IMR-90 (cell line): Measurements from ENCODE around the gene OR2F1. TPM values are rescaled to one million over a fixed set of nuclear protein-coding genes. Genes with fewer than 3 reads are reported as not detected.
"Not testable (repeated sequence)": the region's sequence is repeated elsewhere in the genome, so short reads cannot be mapped to it uniquely, and the experiment has no call there.

ENCODE experiments used
- ATAC-seq: fragments of 200-7000 bp; cut with Tn5 transposase; 2 replicates; pipeline ENCODE4 v1.9.1; 2020; ENCODE audit warnings: low read depth, mild to moderate bottlenecking, moderate library complexity
- BruUV-seq: library from RNA; stranded (reverse); fragments of 400-500 nt; replicated peaks from 2 replicates; lab custom pipeline; 2021; lab: Mats Ljungman, UMichigan
- CTCF ChIA-PET: fragments of 300-600 bp; formaldehyde crosslinking; extraction: SDS; loops from one replicate; lab custom pipeline; 2021; ENCODE audit warnings: antibody characterized with exemption; lab: Yijun Ruan, JAX
- POLR2A ChIA-PET: fragments of 300-600 bp; sonication (Branson Sonifier 250); formaldehyde crosslinking; loops from one replicate; lab custom pipeline; 2022; ENCODE audit warnings: antibody characterized with exemption; ENCODE audit not compliant: unreplicated experiment; lab: Charles Lee
- DNase-seq: peaks from one replicate; pipeline ENCODE4 v3.0.0; 2013
- H2AFZ ChIP-seq: replicated peaks from 2 replicates; pipeline ENCODE3; 2013; ENCODE audit warnings: low read length, mild to moderate bottlenecking; ENCODE audit not compliant: poor library complexity
- H2AK5ac ChIP-seq: 2 replicates; pipeline ENCODE4 v1.6.1; 2013; ENCODE audit warnings: low read depth, low read length, inconsistent platforms
- H2AK9ac ChIP-seq: replicated peaks from 2 replicates; pipeline ENCODE3; 2013; ENCODE audit warnings: mild to moderate bottlenecking, low read depth, low read length, moderate library complexity; ENCODE audit not compliant: poor library complexity
- H2BK120ac ChIP-seq: 2 replicates; pipeline ENCODE4 v1.6.1; 2013; ENCODE audit warnings: low read depth, low read length, inconsistent platforms
- H2BK15ac ChIP-seq: 3 replicates; pipeline ENCODE4 v1.6.1; 2013; ENCODE audit warnings: low read depth, low read length, inconsistent platforms
- H2BK20ac ChIP-seq: 2 replicates; pipeline ENCODE4 v1.6.1; 2013; ENCODE audit warnings: low read depth, mild to moderate bottlenecking, inconsistent platforms, low read length, moderate library complexity
- H2BK5ac ChIP-seq: 2 replicates; pipeline ENCODE4 v1.6.1; 2013; ENCODE audit warnings: mild to moderate bottlenecking, low read depth, low read length, inconsistent platforms; ENCODE audit not compliant: poor library complexity, severe bottlenecking
- H3K14ac ChIP-seq: replicated peaks from 2 replicates; pipeline ENCODE4 v1.6.1; 2013; ENCODE audit warnings: low read depth, low read length, inconsistent platforms
- H3K18ac ChIP-seq: 2 replicates; pipeline ENCODE4 v1.6.1; 2013; ENCODE audit warnings: low read depth, low read length, control low read depth
- H3K23ac ChIP-seq: 2 replicates; pipeline ENCODE4 v1.6.1; 2013; ENCODE audit warnings: low read depth, low read length, inconsistent platforms
- H3K27ac ChIP-seq: 2 replicates; pipeline ENCODE4 v1.5.1; 2013; ENCODE audit warnings: mild to moderate bottlenecking, control low read depth, low read length; ENCODE audit not compliant: insufficient read depth
- H3K27me3 ChIP-seq: 2 replicates; pipeline ENCODE4 v1.6.1; 2013; ENCODE audit warnings: low read length; ENCODE audit not compliant: control insufficient read depth, insufficient read depth
- H3K36me3 ChIP-seq: 2 replicates; pipeline ENCODE4 v1.6.1; 2013; ENCODE audit warnings: low read length, mixed read lengths; ENCODE audit not compliant: control insufficient read depth, insufficient read depth
- H3K4ac ChIP-seq: 2 replicates; pipeline ENCODE4 v1.6.1; 2013; ENCODE audit warnings: low read depth, low read length, inconsistent platforms
- H3K4me1 ChIP-seq: 2 replicates; pipeline ENCODE4 v1.6.1; 2013; ENCODE audit warnings: low read length, mixed read lengths; ENCODE audit not compliant: control insufficient read depth, insufficient read depth
- H3K4me2 ChIP-seq: 2 replicates; pipeline ENCODE4 v1.6.1; 2013; ENCODE audit warnings: low read depth, mild to moderate bottlenecking, control low read depth, low read length, moderate library complexity
- H3K4me3 ChIP-seq: 2 replicates; pipeline ENCODE4 v1.5.1; 2013; ENCODE audit warnings: low read depth, mild to moderate bottlenecking, control low read depth, low read length, moderate library complexity; ENCODE audit not compliant: insufficient read depth
- H3K56ac ChIP-seq: 2 replicates; pipeline ENCODE4 v1.6.1; 2013; ENCODE audit warnings: low read length, inconsistent platforms; ENCODE audit not compliant: insufficient read depth; ENCODE audit errors: extremely low read depth
- H3K79me1 ChIP-seq, 2 experiments: 2 replicates each; pipeline ENCODE4 v1.6.1; 2013; ENCODE audit warnings: low read length in 2 of 2, inconsistent platforms in 1 of 2, low read depth in 1 of 2
- H3K9ac ChIP-seq: 2 replicates; pipeline ENCODE4 v1.6.1; 2013; ENCODE audit warnings: low read depth, low read length, control low read depth
- H3K9me1 ChIP-seq: 2 replicates; pipeline ENCODE4 v1.6.1; 2013; ENCODE audit warnings: low read length, inconsistent platforms; ENCODE audit not compliant: insufficient read depth
- H3K9me3 ChIP-seq: 2 replicates; pipeline ENCODE4 v1.6.1; 2013; ENCODE audit warnings: low read length; ENCODE audit not compliant: control insufficient read depth, insufficient read depth
- H4K20me1 ChIP-seq: 2 replicates; pipeline ENCODE4 v1.6.1; 2013; ENCODE audit warnings: low read length, inconsistent platforms; ENCODE audit not compliant: insufficient read depth
- H4K5ac ChIP-seq: 2 replicates; pipeline ENCODE4 v1.6.1; 2013; ENCODE audit warnings: mild to moderate bottlenecking, low read depth, low read length, control low read depth
- H4K8ac ChIP-seq, 2 experiments: 2 replicates each; pipeline ENCODE4 v1.6.1; 2013; ENCODE audit warnings: low read depth in 2 of 2, low read length in 2 of 2, control low read depth in 1 of 2, inconsistent platforms in 1 of 2
- H4K91ac ChIP-seq: 2 replicates; pipeline ENCODE4 v1.6.1; 2013; ENCODE audit warnings: low read depth, low read length, inconsistent platforms; ENCODE audit not compliant: insufficient read depth
- BHLHE40 ChIP-seq: fragments of 150-350 bp; IDR thresholded peaks from 2 replicates; pipeline ENCODE4 v1.6.1; 2016; ENCODE audit warnings: mild to moderate bottlenecking, low read depth, low read length
- CHD1 ChIP-seq: IDR thresholded peaks from 2 replicates; pipeline ENCODE4 v1.6.1; 2012; ENCODE audit warnings: low read depth, low read length, improper control_type of control experiment
- MAZ ChIP-seq: IDR thresholded peaks from 2 replicates; pipeline ENCODE4 v1.6.1; 2012; ENCODE audit warnings: low read depth, mild to moderate bottlenecking, low read length, improper control_type of control experiment, moderate library complexity, borderline replicate concordance
- WGBS, 2 experiments: methylation state at CpG; one replicate each; pipeline versions ENCODE4 v1.1.5 to v1.1.7; 2013; ENCODE audit warnings: missing lambda C conversion rate in 2 of 2; ENCODE audit not compliant: insufficient read length in 1 of 2; ENCODE audit errors: extremely low coverage in 2 of 2; 5-methylcytosine and 5-hydroxymethylcytosine counted together
- dilution Hi-C: fragments of 300-500 bp; cut with HindIII; formaldehyde crosslinking; loops from one replicate; pipeline ENCODE4 v1.14.3; 2018; ENCODE audit warnings: low sequenced_read_pairs; ENCODE audit not compliant: unreplicated experiment
- in situ Hi-C: fragments of 300-500 bp; cut with MboI; formaldehyde crosslinking; loops from 3 replicates; pipeline ENCODE4 v1.14.3; 2019; ENCODE audit warnings: low sequenced_read_pairs, inconsistent platforms, mixed read lengths
- intact Hi-C: fragments of 100-400 bp; cut with micrococcal nuclease; formaldehyde crosslinking; loops from 2 replicates; pipeline ENCODE4 v1.10.0; 2022
- polyA plus RNA-seq, 3 experiments: library from polyadenylated mRNA; depleted of rRNA; stranded (reverse); fragments of >200 nt; gene quantifications; 2 replicates each; pipeline ENCODE4 v1.2.3, GENCODE V29; 2012; ENCODE audit warnings: low replicate concordance in 1 of 3
- total RNA-seq: library from RNA; depleted of rRNA; stranded (reverse); fragments of >200 nt; gene quantifications from 2 replicates; pipeline ENCODE4 v1.2.3, GENCODE V29; 2012

The OR2F1 gene
- total and polyA plus RNA-seq, 2 of the 4 experiments (the other 2 are of a cell fraction) = not detected

GRCh38 chr7:144009361-144009760 is 54.7 kb downstream of the OR2F1 start:
- no peak overlapping the region for H3K9ac ChIP-seq
- no peak overlapping the region for H3K18ac ChIP-seq
- no peak overlapping the region for H2AK9ac ChIP-seq
- dilution Hi-C loops (no loop called here), in situ Hi-C loops (no loop called here), intact Hi-C loops (no loop called here)
- H3K4ac ChIP-seq = no peak overlapping the region
- H3K27ac ChIP-seq = no peak overlapping the region
- H2BK120ac ChIP-seq = no peak overlapping the region
- no TSS peak for BruUV-seq
- ChIA-PET POLR2A (no interaction called here), CTCF (no interaction called here)
- no peak overlapping the region for H3K23ac ChIP-seq
- H2BK20ac ChIP-seq = no peak overlapping the region
- no peak overlapping the region for H2AK5ac ChIP-seq
- H3K14ac ChIP-seq = no peak overlapping the region
- H3K27me3 ChIP-seq = no peaks in the 10 kb centered on the region
- no peaks in the 10 kb centered on the region; the same call in 1 of the 2 replicates for H3K9me3 ChIP-seq
- no peak overlapping the region for H4K91ac ChIP-seq
- no peak overlapping the region for H3K4me3 ChIP-seq
- TF ChIP-seq MAZ = no peak
- no peak for TF ChIP-seq BHLHE40
- TF ChIP-seq CHD1 = no peak
- no peaks in the 10 kb centered on the region for H3K9me1 ChIP-seq
- H4K20me1 ChIP-seq = no peaks in the 10 kb centered on the region
- H4K5ac ChIP-seq = no peak overlapping the region
- H3K56ac ChIP-seq = no peak overlapping the region
- H3K4me1 ChIP-seq = no peaks in the 10 kb centered on the region
- H3K36me3 ChIP-seq = no peaks in the 10 kb centered on the region
- ATAC-seq (no peak), DNase-seq (no peak)
- H4K8ac ChIP-seq = no peak overlapping the region
- WGBS, 2 experiments = no CpG with 5 or more reads among the region's 2 CpGs
- no peak overlapping the region for H2AFZ ChIP-seq
- H2BK5ac ChIP-seq = no peak overlapping the region
- H2BK15ac ChIP-seq = no peak overlapping the region
- no peak overlapping the region for H3K4me2 ChIP-seq
- no peaks in the 10 kb centered on the region for H3K79me1 ChIP-seq

GRCh38 chr7:144010061-144010460 is 55.4 kb downstream of the OR2F1 start:
- H3K9me1 ChIP-seq, H2BK20ac ChIP-seq, H3K9me3 ChIP-seq, H4K91ac ChIP-seq, H2AK5ac ChIP-seq, H3K23ac ChIP-seq, CTCF ChIA-PET, H2AFZ ChIP-seq, H4K20me1 ChIP-seq, H3K27me3 ChIP-seq, H2AK9ac ChIP-seq, H2BK15ac ChIP-seq, H3K79me1 ChIP-seq, in situ Hi-C loops, H3K14ac ChIP-seq, H3K4me3 ChIP-seq, H4K5ac ChIP-seq, H3K36me3 ChIP-seq, H3K27ac ChIP-seq, H3K56ac ChIP-seq, H4K8ac ChIP-seq, H2BK120ac ChIP-seq, H2BK5ac ChIP-seq, H3K18ac ChIP-seq, H3K4me1 ChIP-seq, ATAC-seq, H3K4ac ChIP-seq, dilution Hi-C loops, POLR2A ChIA-PET, H3K9ac ChIP-seq, DNase-seq, H3K4me2 ChIP-seq, BruUV-seq: not testable (repeated sequence)
- intact Hi-C loops = loop anchor here (10.0 kb wide), 1 partner anchor 125 kb away; no protein-coding TSS in a partner anchor
